GM18951 (cell line): ENCODE data around the gene DYSF.

Experiments
- POLR2A ChIP-seq: IDR thresholded peaks from 4 replicates; pipeline ENCODE4 v1.6.1; 2011; ENCODE audit warnings: mild to moderate bottlenecking; ENCODE audit not compliant: insufficient read length, insufficient read depth; ENCODE audit errors: extremely low read depth
- in situ Hi-C: fragments of 300-500 bp; cut with MboI; formaldehyde crosslinking; loops from one replicate; pipeline ENCODE4 v1.12.0; 2022; ENCODE audit warnings: low sequenced_read_pairs, mixed read lengths, inconsistent platforms; ENCODE audit not compliant: unreplicated experiment

Gene DYSF

GRCh38 chr2:71629273-71629672 is 175.9 kb downstream of the DYSF start:
- TF ChIP-seq POLR2A: no peak
- in situ Hi-C loops: no loop called here

DNA sequence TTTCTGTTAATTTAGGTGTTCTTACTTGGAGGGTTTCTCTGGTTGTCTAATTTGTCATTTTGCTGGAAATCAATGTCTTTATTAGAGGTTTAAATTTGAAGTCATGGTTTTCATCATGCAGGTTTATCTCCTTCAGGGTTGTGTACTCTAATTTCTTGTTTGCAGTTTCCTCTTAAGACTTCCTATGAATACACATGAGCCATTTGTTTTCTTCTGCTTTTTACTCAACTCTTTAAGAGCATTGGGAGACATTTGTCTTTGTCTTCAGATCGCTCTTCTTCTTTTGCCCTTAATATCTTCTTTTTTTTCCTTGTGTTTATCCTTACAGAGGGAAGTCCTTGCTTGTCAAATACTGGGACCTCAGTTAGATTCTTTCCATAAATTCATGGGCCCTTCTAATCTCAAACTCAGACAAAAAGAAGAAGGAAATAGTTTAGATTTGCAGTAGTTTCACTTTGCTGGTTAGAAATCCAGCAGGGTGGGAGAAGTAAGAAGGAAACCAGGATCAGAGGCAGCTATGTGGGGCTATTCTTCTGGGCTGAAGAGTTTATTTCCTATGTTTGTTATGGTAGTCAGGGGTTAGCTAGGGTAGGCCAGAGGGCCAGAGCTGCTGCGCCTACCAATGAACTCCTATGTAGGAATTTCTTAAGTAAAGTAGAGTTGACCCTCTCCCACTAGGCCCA is 176.6 kb downstream of the DYSF start:
- no peak for TF ChIP-seq POLR2A
- in situ Hi-C loops: no loop called here

- in situ Hi-C loops: no loop called here
- TF ChIP-seq POLR2A: no peak
These were observed 177.3 kb downstream of the DYSF start for GRCh38 chr2:71630454-71631328.

DNA sequence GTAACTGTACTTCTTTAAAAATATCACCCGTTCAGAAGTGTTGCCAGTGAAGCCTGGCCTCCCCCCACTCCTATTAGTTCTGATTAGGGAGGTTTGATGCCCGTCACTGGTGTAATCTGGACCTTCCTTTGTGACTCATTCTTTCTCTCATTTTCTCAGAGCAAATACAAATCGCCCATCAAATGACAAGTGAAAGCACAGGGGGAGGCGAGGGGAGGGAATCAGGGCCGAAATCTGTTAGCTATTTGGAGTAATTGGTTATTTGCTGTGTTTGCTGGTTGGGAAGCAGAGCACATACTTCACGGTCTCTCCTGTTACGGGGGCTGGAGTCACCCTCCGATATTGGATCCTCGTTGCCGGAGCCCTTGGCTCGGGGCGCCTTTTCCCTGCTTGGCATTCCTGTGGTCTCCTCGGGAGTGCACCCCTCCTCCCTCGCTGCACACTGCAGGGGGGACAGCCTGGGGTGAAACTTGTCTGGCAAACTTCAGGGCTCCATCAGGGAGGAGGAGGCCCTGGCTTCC is 178.1 kb downstream of the DYSF start:
- no peak for TF ChIP-seq POLR2A
- in situ Hi-C loops: no loop called here

DNA sequence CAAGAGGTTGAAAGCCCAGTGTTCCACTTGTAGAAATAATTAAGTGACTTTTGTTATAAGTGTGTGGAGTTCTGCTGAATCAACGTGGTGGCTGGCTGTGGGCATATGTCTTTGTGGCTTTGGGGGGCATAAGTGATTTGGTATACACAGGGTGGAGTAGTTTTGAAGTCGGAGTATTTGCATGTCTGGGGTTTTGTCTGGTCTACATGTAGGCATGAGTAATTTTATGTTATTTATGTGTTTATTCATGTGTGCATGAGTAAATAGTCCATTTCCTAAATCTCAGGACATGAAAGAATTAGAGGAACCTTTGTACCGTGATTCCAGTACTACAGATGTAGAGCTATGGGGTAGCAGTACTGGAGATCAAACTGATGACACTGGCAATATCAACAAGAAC is 179.7 kb downstream of the DYSF start:
- TF ChIP-seq POLR2A: no peak
- in situ Hi-C loops: no loop called here

- no peak for TF ChIP-seq POLR2A
- in situ Hi-C loops: no loop called here
These were observed 181.2 kb downstream of the DYSF start for GRCh38 chr2:71634567-71634966.

- in situ Hi-C loops: no loop called here
- no peak for TF ChIP-seq POLR2A
These were observed 182.4 kb downstream of the DYSF start for GRCh38 chr2:71635798-71636197.

DNA sequence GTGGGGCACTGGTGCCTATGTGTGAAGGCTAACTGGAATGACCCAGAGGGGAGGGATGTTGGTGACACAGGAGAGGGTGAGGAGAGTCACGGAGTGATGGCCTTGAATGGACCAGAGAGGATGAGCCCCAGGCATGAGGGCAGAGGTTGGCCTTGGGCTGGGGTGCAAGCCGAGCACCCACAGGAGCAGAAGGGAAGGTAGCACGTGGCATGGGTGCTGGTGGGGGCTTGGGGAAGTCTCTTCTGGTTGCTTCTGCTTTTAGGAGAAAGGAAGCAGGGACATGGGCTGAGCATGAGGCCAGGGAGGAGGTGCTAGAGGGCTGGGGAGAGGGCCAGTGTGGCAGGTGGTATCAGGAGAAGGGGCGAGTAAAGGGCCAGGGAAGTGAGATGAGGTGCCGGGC is 183.8 kb downstream of the DYSF start:
- TF ChIP-seq POLR2A: no peak
- in situ Hi-C loops: no loop called here

DNA sequence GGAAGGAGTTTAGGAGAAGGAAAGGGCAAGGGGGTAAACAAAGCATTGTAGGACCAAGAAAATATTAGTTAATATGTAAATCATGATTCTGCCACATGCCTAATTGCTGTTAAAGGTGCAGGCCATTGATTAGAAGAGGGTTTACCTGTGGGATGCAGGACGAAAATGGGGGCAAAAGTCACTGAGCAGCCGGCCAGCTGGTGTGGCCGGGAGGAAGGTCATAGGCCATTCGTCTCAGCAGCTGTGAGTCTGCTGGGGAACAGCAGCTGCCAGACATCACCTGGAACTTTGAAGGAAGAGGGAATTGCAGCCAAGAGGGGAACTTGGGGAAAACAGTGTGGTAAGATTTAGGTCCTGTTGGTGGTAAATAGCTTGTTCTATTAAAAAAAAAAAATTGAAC is 184.4 kb downstream of the DYSF start:
- no peak for TF ChIP-seq POLR2A
- in situ Hi-C loops: no loop called here

DNA sequence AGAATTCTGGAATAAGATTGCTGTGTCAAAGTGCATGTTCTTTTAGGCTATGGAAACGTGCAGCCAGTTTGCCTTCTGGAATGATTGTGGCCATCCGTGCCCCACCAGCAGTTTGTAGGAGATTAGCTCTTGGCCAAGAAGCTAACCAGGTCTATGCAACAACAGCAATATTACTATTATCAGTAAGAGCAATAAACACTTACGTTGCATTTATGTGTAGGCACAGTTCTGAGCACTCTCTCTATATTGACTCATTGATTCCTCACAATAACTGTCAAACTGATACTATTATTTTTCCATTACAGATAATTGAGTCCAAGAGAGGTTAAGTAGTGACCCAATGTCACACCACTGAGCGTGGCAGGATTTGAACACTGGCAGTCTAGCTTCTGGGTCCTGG is 186.4 kb downstream of the DYSF start:
- TF ChIP-seq POLR2A: no peak
- in situ Hi-C loops: no loop called here

DNA sequence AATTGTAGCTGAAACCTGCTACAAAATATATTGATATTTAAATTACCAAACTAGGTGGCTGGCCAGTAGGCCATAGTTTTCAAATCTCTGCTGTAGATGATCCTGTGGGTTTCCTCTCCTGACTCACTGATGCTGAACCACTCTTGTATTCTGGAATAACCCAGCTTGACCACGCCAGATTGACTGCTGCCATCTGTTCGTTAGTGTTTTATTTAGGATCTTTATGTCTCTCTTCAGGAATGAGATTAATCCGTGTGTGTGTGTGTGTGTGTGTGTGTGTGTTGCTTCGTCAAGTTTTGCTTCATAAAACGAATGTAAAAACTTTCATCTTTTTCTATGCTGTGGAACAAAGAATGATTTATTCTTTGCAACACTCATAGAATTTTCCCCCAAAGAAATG is 187.1 kb downstream of the DYSF start:
- in situ Hi-C loops: no loop called here
- TF ChIP-seq POLR2A: no peak

- TF ChIP-seq POLR2A: no peak
- in situ Hi-C loops: no loop called here
These were observed 190.5 kb downstream of the DYSF start for GRCh38 chr2:71643674-71644357.

DNA sequence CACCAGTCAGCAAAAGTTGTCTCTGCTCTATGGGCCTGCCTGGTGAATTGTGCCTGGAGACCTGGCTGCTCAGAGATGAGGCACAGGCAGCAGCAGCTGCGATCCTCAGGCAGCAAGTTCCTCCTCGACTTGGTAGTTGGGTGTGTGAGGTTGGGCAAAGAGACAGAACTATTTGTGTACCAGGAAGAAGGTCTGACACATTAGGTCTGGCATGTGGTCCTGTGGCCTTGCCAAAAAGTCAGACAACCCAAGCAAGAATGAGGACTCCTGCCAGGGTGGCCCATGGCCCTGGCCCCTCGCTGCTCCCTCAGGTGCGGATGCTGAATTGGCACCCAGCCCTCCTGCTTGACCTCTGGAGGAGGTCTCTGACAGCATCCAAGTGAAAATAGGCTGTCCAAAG is 192.7 kb downstream of the DYSF start:
- in situ Hi-C loops: no loop called here
- no peak for TF ChIP-seq POLR2A
